K562 (cell line): ENCODE measurements around the gene CT47A1. TPM values are rescaled to one million over a fixed set of nuclear protein-coding genes. Genes with fewer than 3 reads are reported as not detected.
"Not testable (repeated sequence)": the region's sequence is repeated elsewhere in the genome, so short reads cannot be mapped to it uniquely, and the experiment has no call there.

Experiments
- ATAC-seq: fragments of 200-7000 bp; cut with Tn5 transposase; 3 replicates; pipeline ENCODE4 v1.9.1; 2020; ENCODE audit warnings: moderate library complexity
- Bru-seq: library from RNA; stranded (reverse); fragments of 400-500 nt; gene quantifications from one replicate; lab custom pipeline; 2021; lab: Mats Ljungman, UMichigan
- BruChase-seq, 2 experiments: library from RNA; stranded (reverse); fragments of 400-500 nt; gene quantifications; one replicate each; lab custom pipeline; 2021; lab: Mats Ljungman, UMichigan
- BruUV-seq: library from RNA; stranded (reverse); fragments of 400-500 nt; replicated peaks from 2 replicates; lab custom pipeline; 2021; lab: Mats Ljungman, UMichigan
- CTCF ChIA-PET: fragments of 300-600 bp; formaldehyde crosslinking; extraction: SDS; loops from one replicate; lab custom pipeline; 2021; ENCODE audit warnings: low intra/inter-chr PET ratio; lab: Yijun Ruan, JAX
- POLR2A ChIA-PET: fragments of 300-600, 350-650 bp; sonication (Branson Sonifier 250); formaldehyde crosslinking; extraction: SDS; loops from one replicate; lab custom pipeline; 2021; ENCODE audit warnings: antibody characterized with exemption, inconsistent platforms; lab: Yijun Ruan, JAX
- DNase-seq, 4 experiments: peaks; one replicate each; pipeline versions ENCODE4 v3.0.0 to v3.0.0-alpha.2; 2011 to 2018; ENCODE audit warnings: low spot score in 3 of 4, mixed read lengths in 3 of 4; ENCODE audit errors: extremely low read depth in 1 of 4
- FAIRE-seq: peaks from 2 replicates; lab custom pipeline; 2011; peaks lifted over from hg19 to GRCh38; lab: Jason Lieb, UNC
- H2AFZ ChIP-seq: 2 replicates; pipeline ENCODE4 v1.6.0; 2011; ENCODE audit warnings: low read depth, low read length, control low read depth, inconsistent platforms
- H3K27ac ChIP-seq: fragments of 200-600 bp; 3 replicates; pipeline ENCODE4 v1.8.0; 2011; ENCODE audit warnings: low read depth, mild to moderate bottlenecking, control low read depth, inconsistent platforms, low read length, moderate library complexity, mixed read lengths; ENCODE audit errors: extremely low read depth
- H3K27me3 ChIP-seq, 2 experiments: fragments of 300-600 bp in 1 of 2; 2 replicates in 1 of 2; 3 replicates in 1 of 2; pipeline versions ENCODE4 v1.6.0 to v1.8.0; 2011; ENCODE audit warnings: inconsistent platforms in 2 of 2, low read length in 2 of 2, mild to moderate bottlenecking in 1 of 2, mixed read lengths in 1 of 2, moderate library complexity in 1 of 2; ENCODE audit not compliant: control insufficient read depth in 2 of 2, insufficient read depth in 2 of 2
- H3K36me3 ChIP-seq: fragments of 300-600 bp; 3 replicates; pipeline ENCODE4 v1.8.0; 2011; ENCODE audit warnings: mild to moderate bottlenecking, low read length, inconsistent platforms; ENCODE audit not compliant: control insufficient read depth, insufficient read depth
- H3K4me1 ChIP-seq, 2 experiments: fragments of 200-600 bp in 1 of 2; replicated peaks in 1 of 2; 2 replicates in 1 of 2; 3 replicates in 1 of 2; pipeline versions ENCODE4 v1.5.1 to v1.8.0; 2011; ENCODE audit warnings: inconsistent platforms in 2 of 2, low read length in 2 of 2, mild to moderate bottlenecking in 1 of 2, mixed read lengths in 1 of 2, moderate library complexity in 1 of 2; ENCODE audit not compliant: control insufficient read depth in 2 of 2, insufficient read depth in 2 of 2
- H3K4me2 ChIP-seq: 2 replicates; pipeline ENCODE4 v1.6.1; 2011; ENCODE audit warnings: low read length, control low read depth, inconsistent platforms, mixed read lengths; ENCODE audit not compliant: insufficient read depth
- H3K4me3 ChIP-seq: fragments of 200-600 bp; sonication (generic), shearing (Covaris generic); 2 replicates; pipeline ENCODE4 v1.5.1; 2016; ENCODE audit warnings: control low read depth, inconsistent platforms
- H3K79me2 ChIP-seq: fragments of 200-600 bp; 3 replicates; pipeline ENCODE4 v1.8.0; 2011; ENCODE audit warnings: low read length, inconsistent platforms; ENCODE audit not compliant: control insufficient read depth, insufficient read depth
- H3K9ac ChIP-seq, 2 experiments: 2 replicates each; pipeline versions ENCODE4 v1.6.0 to v1.6.1; 2011; ENCODE audit warnings: low read depth in 2 of 2, low read length in 2 of 2, control low read depth in 1 of 2, inconsistent platforms in 1 of 2, mild to moderate bottlenecking in 1 of 2, mixed read lengths in 1 of 2; ENCODE audit not compliant: insufficient read depth in 1 of 2
- H3K9me1 ChIP-seq: one replicate; pipeline ENCODE4 v1.6.0; 2011; ENCODE audit warnings: inconsistent platforms, mild to moderate bottlenecking, low read length, moderate library complexity; ENCODE audit not compliant: control insufficient read depth, insufficient read depth
- H3K9me3 ChIP-seq: replicated peaks from 2 replicates; pipeline ENCODE4 v1.5.1; 2011; ENCODE audit warnings: low read depth, low read length, inconsistent platforms; ENCODE audit not compliant: control insufficient read depth, insufficient read depth
- H4K20me1 ChIP-seq: replicated peaks from 2 replicates; pipeline ENCODE4 v1.6.1; 2011; ENCODE audit warnings: low read length, inconsistent platforms, mixed read lengths; ENCODE audit not compliant: control insufficient read depth, insufficient read depth
- NCOA4 ChIP-seq: fragments of 450-650 bp; IDR thresholded peaks from 2 replicates; pipeline ENCODE4 v1.6.1; 2018; ENCODE audit warnings: mild to moderate bottlenecking; ENCODE audit not compliant: partially characterized antibody
- WGBS: fragments of 100-300 bp; shearing (Covaris generic); methylation state at CpG from one replicate; pipeline ENCODE4 v1.1.6; 2016; ENCODE audit warnings: low coverage, mixed read lengths; ENCODE audit not compliant: insufficient coverage; ENCODE audit errors: missing lambda C conversion rate; 5-methylcytosine and 5-hydroxymethylcytosine counted together
- in situ Hi-C: fragments of 300-500 bp; cut with MboI; formaldehyde crosslinking; loops from 4 replicates; pipeline ENCODE4 v1.15.0; 2018; ENCODE audit warnings: inconsistent platforms, mixed read lengths
- intact Hi-C: fragments of 100-400 bp; cut with micrococcal nuclease; formaldehyde crosslinking; loops from 2 replicates; pipeline ENCODE4 v1.14.2; 2022
- long read RNA-seq, 3 experiments: library from polyadenylated mRNA in 2 of 3; library from RNA in 1 of 3; unstranded in 2 of 3; stranded (forward) in 1 of 3; transcript quantifications; one replicate each; pipeline ENCODE4 v2.0.0, GENCODE V29; 2019 to 2022
- polyA minus RNA-seq, 3 experiments: library from RNA; depleted of rRNA, polyadenylated mRNA; stranded (reverse); fragments of >200 nt; gene quantifications; 2 replicates each; pipeline ENCODE4 v1.2.3, GENCODE V29; 2011
- polyA plus RNA-seq, 8 experiments: library from polyadenylated mRNA; depleted of rRNA in 4 of 8; stranded (reverse) in 5 of 8; unstranded in 3 of 8; fragments of >200 nt; fragmentation: Nextera tagmentation in 2 of 8; fragmentation: Illumina TruSeq in 1 of 8; extraction: Ambion mirVana in 2 of 8; extraction: Trizol in 1 of 8; gene quantifications; 2 replicates each; pipeline versions ENCODE4 v1.2.1 to v1.2.3, GENCODE V29; 2011 to 2014; ENCODE audit warnings: inconsistent platforms in 1 of 8, missing spikeins in 1 of 8
- total RNA-seq, 7 experiments: library from RNA; depleted of rRNA in 6 of 7; stranded (reverse); fragments of >200 nt in 6 of 7; fragmentation: Illumina TruSeq in 2 of 7; extraction: Trizol in 2 of 7; gene quantifications; 2 replicates each; pipeline versions ENCODE4 v1.2.1 to v1.2.3, GENCODE V29; 2011 to 2021; ENCODE audit warnings: low replicate concordance in 1 of 7
- TF ChIP-seq, protein P1 (sequence below): fragments of 450-650 bp; IDR thresholded peaks from 2 replicates; pipeline ENCODE4 v1.6.1; 2016
- TF ChIP-seq, protein P2 (sequence below), 2 experiments: fragments of 450-650 bp; conservative IDR thresholded peaks; 2 replicates each; pipeline ENCODE4 v1.6.1; 2017; ENCODE audit warnings: mild to moderate bottlenecking in 2 of 2, moderate library complexity in 2 of 2

The CT47A1 gene
- total RNA-seq (2011; cell fraction: chromatin; rRNA removed; ENCODE audit: low replicate concordance) = not detected in 2 replicates
- total RNA-seq (2011; cell fraction: nucleolus; rRNA removed) = not detected in 2 replicates
- total RNA-seq (2011; cell fraction: nucleoplasm; rRNA removed) = not detected in 2 replicates
- total RNA-seq (2014; rRNA removed) (not detected in 2 replicates), total RNA-seq (2014; rRNA removed; fragmentation: Illumina TruSeq; extraction: Trizol) (not detected in 2 replicates), total RNA-seq (2015; rRNA removed; fragmentation: Illumina TruSeq; extraction: Trizol) (not detected in 2 replicates), total RNA-seq (2021) (0.80 and 2.7 TPM in 2 replicates), polyA plus RNA-seq (2011; rRNA removed) (not detected in 2 replicates), polyA plus RNA-seq (2014; fragmentation: Illumina TruSeq; extraction: Trizol) (not detected in 2 replicates), polyA plus RNA-seq (2014; fragmentation: Nextera tagmentation; extraction: Ambion mirVana) (not detected), polyA plus RNA-seq (2014; rRNA removed) (0.19 TPM in 1 of 2 replicates, not detected in the other), polyA minus RNA-seq (2011; rRNA and poly(A)+ RNA removed) (not detected in 2 replicates), Bru-seq, nascent RNA (not detected), BruChase-seq, experiment 1, labeled RNA remaining after a 2-hour chase (not detected), BruChase-seq, experiment 2, labeled RNA remaining after a 6-hour chase (not detected)
- polyA plus RNA-seq (2011; cell fraction: cytosol; rRNA removed) = not detected in 2 replicates
- not detected in 2 replicates for polyA plus RNA-seq (2011; cell fraction: nucleus; rRNA removed)
- 0.26 TPM in 1 of 2 replicates, not detected in the other for polyA plus RNA-seq (2012)
- polyA minus RNA-seq (2011; cell fraction: cytosol; rRNA and poly(A)+ RNA removed) = not detected in 2 replicates
- not detected in 2 replicates for polyA minus RNA-seq (2011; cell fraction: nucleus; rRNA and poly(A)+ RNA removed)
- long read RNA-seq, experiment 1, partial matches to known transcripts = 3 of 4 reads
- long read RNA-seq, experiment 1, other reads (novel, unspliced or antisense) = 0 of 4 reads
- long read RNA-seq, experiment 2, transcript CT47A1-201 (3 exons, 1,288 nt) = major isoform, 5 of 7 reads
- long read RNA-seq, experiment 2, partial matches to known transcripts = 0 of 7 reads
- long read RNA-seq, experiment 2, other reads (novel, unspliced or antisense) = 2 of 7 reads
- long read RNA-seq, experiment 3 = 0 reads

DNA sequence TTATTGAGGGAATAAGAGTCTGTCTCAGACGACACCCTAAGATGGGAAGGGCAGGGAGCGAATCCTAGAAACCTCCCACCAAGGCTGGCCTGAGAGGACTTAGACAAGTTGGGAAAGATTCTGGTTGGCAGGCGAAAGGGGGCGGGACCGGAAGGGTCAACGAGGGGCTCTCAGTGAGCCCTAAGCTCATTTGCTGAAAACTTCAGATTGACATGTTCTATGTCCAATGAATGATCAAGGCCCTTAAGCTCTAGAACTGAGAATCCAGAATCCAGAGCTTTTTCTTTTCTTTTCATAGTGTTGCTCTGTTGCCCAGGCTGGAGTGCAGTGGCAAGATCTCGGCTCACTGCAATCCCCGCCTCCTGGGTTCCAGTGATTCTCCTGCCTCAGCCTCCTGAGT lies at the start of gene CT47A1:
Gene CT47A1 (minus strand): TSS at position 101 of the 400 bp plus-strand sequence. CDS start 231 bp downstream, outside the sequence.
- FAIRE-seq, POLR2A ChIA-PET, H2AFZ ChIP-seq, intact Hi-C loops, DNase-seq, ATAC-seq, H3K9me3 ChIP-seq, H3K4me1 ChIP-seq, H3K9me1 ChIP-seq, H3K4me3 ChIP-seq, H3K9ac ChIP-seq, BruUV-seq, CTCF ChIA-PET, in situ Hi-C loops, H3K27me3 ChIP-seq, H4K20me1 ChIP-seq, H3K27ac ChIP-seq, H3K4me2 ChIP-seq, H3K36me3 ChIP-seq, H3K79me2 ChIP-seq: not testable (repeated sequence)
- no CpG with 5 or more reads among the region's 8 CpGs for WGBS

DNA sequence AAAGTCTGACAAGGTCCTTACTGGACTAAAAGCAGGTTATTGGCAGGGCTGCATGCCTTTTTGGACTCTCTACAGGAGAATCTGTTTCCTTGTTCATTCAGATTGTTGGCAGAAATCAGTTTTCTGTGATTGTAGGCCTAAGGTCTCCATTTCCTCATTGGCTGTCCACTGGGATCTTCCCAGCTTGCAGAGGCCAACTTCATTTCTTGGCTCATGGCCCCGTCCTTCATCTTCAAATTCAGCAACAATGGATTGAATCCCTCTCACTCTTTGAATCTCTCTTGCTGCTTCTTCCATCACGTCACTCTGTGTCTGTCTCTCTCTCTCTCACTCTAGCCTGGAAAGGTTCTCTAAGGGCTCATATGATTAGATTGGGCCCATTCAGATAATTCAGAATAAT lies 47.0 kb upstream of the CT47A1 start:
- POLR2A ChIA-PET = no interaction called here
- intact Hi-C loops = no loop called here

More for the DNA sequence above, 47.0 kb upstream of the CT47A1 start:
- H2AFZ ChIP-seq = no peak overlapping the region
- no peaks in the 10 kb centered on the region for H4K20me1 ChIP-seq
- no TSS peak for BruUV-seq
- H3K9me3 ChIP-seq = no peaks in the 10 kb centered on the region
- H3K4me3 ChIP-seq = no peak overlapping the region
- DNase-seq (no peak), ATAC-seq (no peak), FAIRE-seq (no peak)
- no peaks in the 10 kb centered on the region for H3K79me2 ChIP-seq
- in situ Hi-C loops = no loop called here
- H3K4me2 ChIP-seq = no peak overlapping the region
- CTCF ChIA-PET = no interaction called here
- no peaks in the 10 kb centered on the region for H3K4me1 ChIP-seq
- no peaks in the 10 kb centered on the region for H3K27me3 ChIP-seq
- no peaks in the 10 kb centered on the region for H3K36me3 ChIP-seq
- H3K27ac ChIP-seq = no peak overlapping the region
- no peaks in the 10 kb centered on the region for H3K9me1 ChIP-seq
- WGBS = 5% methylated on average over 2 of the region's 2 CpGs
- no peak for TF ChIP-seq NCOA4
- TF ChIP-seq, protein P1, sequence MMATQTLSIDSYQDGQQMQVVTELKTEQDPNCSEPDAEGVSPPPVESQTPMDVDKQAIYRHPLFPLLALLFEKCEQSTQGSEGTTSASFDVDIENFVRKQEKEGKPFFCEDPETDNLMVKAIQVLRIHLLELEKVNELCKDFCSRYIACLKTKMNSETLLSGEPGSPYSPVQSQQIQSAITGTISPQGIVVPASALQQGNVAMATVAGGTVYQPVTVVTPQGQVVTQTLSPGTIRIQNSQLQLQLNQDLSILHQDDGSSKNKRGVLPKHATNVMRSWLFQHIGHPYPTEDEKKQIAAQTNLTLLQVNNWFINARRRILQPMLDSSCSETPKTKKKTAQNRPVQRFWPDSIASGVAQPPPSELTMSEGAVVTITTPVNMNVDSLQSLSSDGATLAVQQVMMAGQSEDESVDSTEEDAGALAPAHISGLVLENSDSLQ = no peak
- TF ChIP-seq, protein P2, sequence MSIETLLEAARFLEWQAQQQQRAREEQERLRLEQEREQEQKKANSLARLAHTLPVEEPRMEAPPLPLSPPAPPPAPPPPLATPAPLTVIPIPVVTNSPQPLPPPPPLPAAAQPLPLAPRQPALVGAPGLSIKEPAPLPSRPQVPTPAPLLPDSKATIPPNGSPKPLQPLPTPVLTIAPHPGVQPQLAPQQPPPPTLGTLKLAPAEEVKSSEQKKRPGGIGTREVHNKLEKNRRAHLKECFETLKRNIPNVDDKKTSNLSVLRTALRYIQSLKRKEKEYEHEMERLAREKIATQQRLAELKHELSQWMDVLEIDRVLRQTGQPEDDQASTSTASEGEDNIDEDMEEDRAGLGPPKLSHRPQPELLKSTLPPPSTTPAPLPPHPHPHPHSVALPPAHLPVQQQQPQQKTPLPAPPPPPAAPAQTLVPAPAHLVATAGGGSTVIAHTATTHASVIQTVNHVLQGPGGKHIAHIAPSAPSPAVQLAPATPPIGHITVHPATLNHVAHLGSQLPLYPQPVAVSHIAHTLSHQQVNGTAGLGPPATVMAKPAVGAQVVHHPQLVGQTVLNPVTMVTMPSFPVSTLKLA (conservative IDR thresholded peaks at IDR 0.05) = no peak
- no peak overlapping the region for H3K9ac ChIP-seq
